Suppressor macrophage (primary cell): ENCODE measurements around the gene SLC4A3.
A peak's percentile ranks its signal among the peaks of the same experiment; 100 is the strongest.
"Not testable (repeated sequence)": the region's sequence is repeated elsewhere in the genome, so short reads cannot be mapped to it uniquely, and the experiment has no call there.

Experiments
- DNase-seq, 4 experiments: peaks; one replicate each; pipeline ENCODE4 v3.0.0-alpha.2; 2020 to 2022

Gene SLC4A3

GRCh38 chr2:219648963-219649362 lies 21.5 kb downstream of the SLC4A3 start:
- no peak for DNase-seq

- no peak for DNase-seq
Measured at GRCh38 chr2:219650426-219651248, 23.2 kb downstream of the SLC4A3 start.

GRCh38 chr2:219651656-219652055 lies 24.2 kb downstream of the SLC4A3 start:
- not testable (repeated sequence) for DNase-seq

- no peak for DNase-seq
Measured at GRCh38 chr2:219656526-219656925, 29.1 kb downstream of the SLC4A3 start.

GRCh38 chr2:219658196-219658846 lies 30.9 kb downstream of the SLC4A3 start:
- DNase-seq, result no peak

- no peak for DNase-seq
Measured at GRCh38 chr2:219658874-219659273, 31.4 kb downstream of the SLC4A3 start.

- DNase-seq, result no peak
Measured at GRCh38 chr2:219661197-219661954, 33.9 kb downstream of the SLC4A3 start.

GRCh38 chr2:219661955-219662395 lies 34.5 kb downstream of the SLC4A3 start:
- DNase-seq, result no peak

- DNase-seq, result no peak
Measured at GRCh38 chr2:219662566-219662965, 35.1 kb downstream of the SLC4A3 start.

GRCh38 chr2:219663116-219663762 lies 35.8 kb downstream of the SLC4A3 start:
- no peak for DNase-seq

GRCh38 chr2:219664041-219664440 lies 36.6 kb downstream of the SLC4A3 start:
- DNase-seq, result no peak

GRCh38 chr2:219664944-219665343 lies 37.5 kb downstream of the SLC4A3 start:
- DNase-seq, result no peak

- DNase-seq, result no peak
Measured at GRCh38 chr2:219665926-219666325, 38.5 kb downstream of the SLC4A3 start.

- no peak for DNase-seq
Measured at GRCh38 chr2:219668316-219668715, 40.9 kb downstream of the SLC4A3 start.

GRCh38 chr2:219670386-219670785 lies 43.0 kb downstream of the SLC4A3 start:
- DNase-seq, result no peak

- DNase-seq, result no peak
Measured at GRCh38 chr2:219671279-219671678, 43.8 kb downstream of the SLC4A3 start.

- DNase-seq, result no peak
Measured at GRCh38 chr2:219672406-219672805, 45.0 kb downstream of the SLC4A3 start.

- DNase-seq, result no peak
Measured at GRCh38 chr2:219675221-219675620, 47.8 kb downstream of the SLC4A3 start.

- no peak for DNase-seq
Measured at GRCh38 chr2:219676586-219676985, 49.2 kb downstream of the SLC4A3 start.

GRCh38 chr2:219679041-219679440 lies 51.6 kb downstream of the SLC4A3 start:
- no peak for DNase-seq

GRCh38 chr2:219679571-219679970 lies 52.1 kb downstream of the SLC4A3 start:
- DNase-seq, result no peak

GRCh38 chr2:219680958-219681693 lies 53.7 kb downstream of the SLC4A3 start:
- DNase-seq, result peak in 2 of 4 experiments; percentile 5 to 24
